Stimulated activated CD4-positive, alpha-beta T cell treated with anti-CD3 and anti-CD28 coated beads, TNF-alpha, amount 100 ng/mL, for 48 hours (primary cell): ENCODE results near the gene IMPDH2.
A peak's percentile ranks its signal among the peaks of the same experiment; 100 is the strongest.
"Not testable (repeated sequence)": the region's sequence is repeated elsewhere in the genome, so short reads cannot be mapped to it uniquely, and the experiment has no call there.

Experiments used
- DNase-seq, 3 donors: peaks; one replicate each; pipeline ENCODE4 v3.0.0-alpha.2; 2020; ENCODE audit warnings: low read depth in 3 of 3

The IMPDH2 gene

DNA sequence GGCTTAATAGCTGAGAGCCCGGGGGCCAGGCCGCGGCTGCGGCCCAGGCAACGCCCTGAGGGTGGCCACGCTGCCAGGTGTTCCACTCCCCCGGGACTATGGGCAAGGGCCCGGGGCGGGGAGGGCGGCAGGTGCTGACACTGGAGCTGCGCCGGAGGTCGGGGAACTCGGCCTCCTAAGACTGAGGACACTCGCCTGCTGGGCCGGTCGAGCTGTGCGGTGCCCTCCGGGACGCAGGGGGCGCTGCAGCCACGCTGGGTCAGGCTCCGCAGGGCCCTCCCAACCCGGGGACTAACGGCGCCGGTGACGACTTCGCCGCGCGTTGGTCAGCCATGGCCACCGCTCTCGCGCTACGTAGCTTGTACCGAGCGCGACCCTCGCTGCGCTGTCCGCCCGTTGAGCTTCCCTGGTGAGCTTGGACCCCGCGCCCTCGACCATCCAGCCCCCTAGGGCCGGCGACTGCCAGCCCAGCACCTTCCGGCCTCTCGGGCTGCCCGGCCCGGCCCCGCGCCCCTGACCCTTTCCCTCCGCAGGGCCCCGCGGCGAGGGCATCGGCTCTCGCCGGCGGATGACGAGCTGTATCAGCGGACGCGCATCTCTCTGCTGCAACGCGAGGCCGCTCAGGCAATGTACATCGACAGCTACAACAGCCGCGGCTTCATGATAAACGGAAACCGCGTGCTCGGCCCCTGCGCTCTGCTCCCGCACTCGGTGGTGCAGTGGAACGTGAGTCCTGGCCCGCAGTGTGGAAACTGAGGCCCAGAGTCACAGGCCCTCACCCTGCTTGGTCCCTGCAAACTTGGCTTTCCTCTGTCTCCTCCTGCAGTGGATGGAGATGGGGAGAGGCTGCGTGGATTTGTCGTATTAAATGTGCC, 7.1 kb downstream of the IMPDH2 start, which contains the start of gene NDUFAF3:
NDUFAF3 (plus strand) TSS at position 309 of the 875 bp plus-strand sequence; CDS start at position 333, 24 bp downstream.
- peak; percentile 88 to 93 (median 89) for DNase-seq

DNA sequence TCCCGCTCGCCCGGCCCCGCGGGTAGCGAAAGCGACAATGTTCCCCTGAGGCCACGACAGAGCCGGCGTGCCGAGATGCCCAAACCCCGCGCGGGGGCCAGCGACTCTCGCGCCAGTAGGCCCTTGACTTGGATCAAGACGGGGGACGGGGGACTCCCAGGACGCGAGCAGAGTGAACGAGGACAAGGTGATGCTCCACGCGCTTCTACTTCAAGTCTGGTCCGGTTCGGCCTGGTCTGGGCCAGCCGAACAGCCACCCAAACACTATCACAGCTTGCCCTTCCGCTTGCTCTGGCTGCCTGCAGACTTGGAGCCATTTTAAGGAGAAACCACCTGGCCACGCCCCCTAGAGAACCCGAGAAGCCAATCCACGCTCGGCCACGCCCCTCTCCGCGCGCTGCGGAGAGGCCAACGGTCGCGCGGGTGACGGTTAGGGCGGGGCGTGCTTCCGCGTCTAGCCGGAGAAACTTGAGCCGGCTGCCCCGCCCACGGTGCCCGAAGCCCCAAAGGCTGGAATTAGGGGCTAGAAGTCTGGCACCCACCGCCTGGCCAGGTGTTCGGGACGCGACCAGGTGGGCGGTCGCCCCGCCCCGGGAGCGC, 7.9 kb downstream of the IMPDH2 start:
- peak; percentile 96 to 99 (median 98) for DNase-seq

DNA sequence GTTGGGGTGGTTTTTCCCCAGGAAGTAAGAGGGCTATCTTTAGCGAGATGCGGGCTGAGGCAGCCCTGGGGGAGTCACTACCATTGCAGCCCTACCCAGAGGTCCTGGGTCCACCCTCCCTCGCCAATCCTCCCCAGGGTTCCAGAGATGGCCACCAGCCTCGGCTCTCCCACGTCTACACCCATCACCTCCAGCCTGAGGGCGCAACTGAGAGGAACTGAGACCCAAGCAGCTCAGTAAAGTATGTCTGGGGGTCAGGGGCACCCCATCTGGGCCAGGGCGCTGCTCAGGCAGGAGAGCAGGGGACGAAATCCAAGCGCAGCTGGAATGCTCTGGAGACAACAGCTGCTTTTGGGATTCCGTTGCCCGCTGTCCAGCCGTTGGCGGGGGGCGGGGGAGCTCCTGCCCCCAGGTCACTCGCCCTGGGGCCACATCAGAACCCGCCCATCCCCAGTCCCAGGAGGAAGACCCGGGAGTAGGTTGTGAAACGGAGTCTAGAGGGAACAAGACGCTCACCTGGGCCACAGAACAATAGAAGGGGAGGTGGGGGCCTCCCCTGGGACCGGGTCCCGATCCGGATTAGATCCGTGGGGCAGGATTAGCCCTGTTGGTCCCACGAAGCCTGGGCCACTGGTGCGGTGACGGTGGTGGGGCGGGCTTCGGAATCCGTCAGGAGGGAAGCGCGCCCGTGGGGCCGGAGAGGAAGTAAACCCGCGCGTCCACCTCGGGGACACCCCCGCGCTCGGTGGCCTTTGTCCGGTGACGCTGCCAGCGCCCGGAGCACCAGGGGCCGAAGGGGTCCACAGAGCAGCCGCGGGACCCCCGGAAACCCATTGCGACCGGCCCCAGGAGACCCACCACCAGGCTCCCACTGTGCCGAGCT, 8.6 kb downstream of the IMPDH2 start:
- peak in 1 of 3 donors; percentile 30 for DNase-seq

DNA sequence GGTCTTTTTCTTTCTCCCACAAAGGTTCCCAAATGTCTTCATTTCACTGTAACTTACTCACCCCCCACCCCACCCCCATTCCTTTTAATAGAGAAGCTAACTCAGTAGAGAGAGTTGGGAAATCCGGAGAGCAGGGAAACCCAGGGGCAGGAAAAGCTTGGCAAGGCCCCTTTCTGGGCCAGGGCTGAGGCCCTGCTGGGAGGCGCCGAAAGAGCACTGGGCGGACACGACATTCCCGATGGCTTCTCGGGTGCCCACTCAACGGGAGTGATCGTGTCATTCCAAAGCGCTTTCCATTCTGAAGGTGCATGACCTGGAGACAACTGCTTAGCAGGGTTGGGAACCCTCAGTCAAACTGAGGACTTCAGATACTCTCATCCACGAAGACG, 9.3 kb downstream of the IMPDH2 start:
- DNase-seq, result no peak

DNA sequence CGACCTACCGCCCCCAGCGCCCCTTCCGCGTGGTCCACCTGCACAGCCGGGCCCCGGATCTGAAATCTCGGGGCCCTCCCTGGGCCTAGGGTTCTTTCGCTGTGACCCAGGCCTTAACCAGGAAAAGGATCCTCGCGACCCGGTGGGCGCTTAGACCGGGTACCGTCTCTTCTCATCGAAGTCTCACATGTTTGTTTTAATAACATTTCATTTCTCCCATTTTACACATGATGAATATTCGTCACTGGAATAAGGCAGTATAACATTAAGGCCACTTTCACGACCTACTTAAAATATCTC, 10.5 kb downstream of the IMPDH2 start:
- no peak for DNase-seq

DNA sequence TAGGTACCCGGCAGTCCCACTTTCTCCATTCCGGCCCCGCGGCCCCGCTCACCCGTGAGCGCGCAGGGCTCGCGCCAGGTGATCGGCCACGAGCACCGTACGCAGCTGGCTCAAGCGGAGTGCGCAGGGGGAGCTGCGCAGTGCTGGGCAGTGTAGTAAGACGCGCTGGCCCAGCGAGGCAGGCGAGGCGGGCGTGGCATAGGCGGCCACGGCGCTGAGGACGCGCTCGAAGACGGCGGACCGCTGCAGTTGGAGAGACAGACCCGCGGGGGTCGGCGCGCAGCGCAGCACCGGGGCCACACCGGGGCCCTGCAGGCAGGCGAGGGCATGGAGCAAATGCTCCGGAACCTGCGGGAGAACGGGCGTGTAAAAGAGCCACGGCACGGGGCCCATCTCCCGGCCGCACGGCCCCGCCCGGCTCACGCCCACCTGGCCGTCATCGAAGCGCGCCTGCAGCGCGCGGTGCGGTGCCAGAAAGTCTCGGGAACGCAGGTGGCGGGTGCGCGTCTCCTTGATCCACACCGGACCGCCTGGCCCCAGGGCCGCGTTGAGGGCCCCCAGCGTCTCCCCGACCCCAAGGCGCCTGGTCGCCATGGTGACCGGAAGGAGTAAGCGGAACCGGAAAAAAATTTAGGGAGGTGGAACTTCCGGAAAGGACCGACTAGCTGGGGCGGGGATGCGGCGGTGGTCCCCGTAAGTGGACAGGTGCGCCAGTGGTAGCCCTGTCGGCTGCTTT, 11.1 kb downstream of the IMPDH2 start, which contains the start of gene DALRD3:
DALRD3 (minus strand) TSS at position 610 of the 736 bp plus-strand sequence; CDS start at position 594, 16 bp downstream.
- DNase-seq, result peak in 1 of 3 donors; percentile 48

DNA sequence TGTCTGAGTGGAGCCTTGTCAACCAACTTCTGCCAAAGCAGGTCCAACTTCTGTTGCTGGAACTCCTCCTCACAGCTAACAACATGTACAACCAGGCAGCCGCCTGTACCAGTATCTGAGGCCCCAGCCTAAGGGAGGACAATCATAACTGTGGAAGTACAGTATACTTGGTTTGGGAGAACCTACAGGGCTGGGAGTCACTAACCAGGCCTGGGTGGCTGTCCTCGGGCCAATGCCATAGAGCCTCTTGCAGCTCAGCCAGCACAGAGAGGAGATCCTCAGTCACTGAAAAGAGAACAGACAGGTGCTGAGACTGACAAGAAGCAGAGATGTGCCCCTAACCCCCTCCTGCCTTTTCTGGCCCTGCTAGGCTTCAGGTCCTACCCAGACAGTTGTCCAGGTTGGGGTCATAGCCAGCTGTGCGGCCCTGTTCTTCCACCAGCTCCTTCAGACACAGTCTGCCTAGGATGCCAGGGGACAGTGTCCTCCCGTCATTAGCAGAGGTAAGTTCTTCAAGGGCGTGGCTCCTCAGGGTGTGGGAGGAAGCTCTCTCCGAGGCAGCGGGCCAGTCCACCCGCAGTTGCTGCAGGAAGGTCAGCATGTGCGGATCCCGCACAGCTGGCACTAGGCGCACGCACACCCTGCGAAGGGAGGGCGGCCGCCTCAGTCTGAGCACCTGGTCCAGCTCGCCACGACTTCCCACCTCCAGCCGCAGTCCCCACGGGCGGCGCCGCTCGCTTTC, 11.8 kb downstream of the IMPDH2 start:
- no peak for DNase-seq

DNA sequence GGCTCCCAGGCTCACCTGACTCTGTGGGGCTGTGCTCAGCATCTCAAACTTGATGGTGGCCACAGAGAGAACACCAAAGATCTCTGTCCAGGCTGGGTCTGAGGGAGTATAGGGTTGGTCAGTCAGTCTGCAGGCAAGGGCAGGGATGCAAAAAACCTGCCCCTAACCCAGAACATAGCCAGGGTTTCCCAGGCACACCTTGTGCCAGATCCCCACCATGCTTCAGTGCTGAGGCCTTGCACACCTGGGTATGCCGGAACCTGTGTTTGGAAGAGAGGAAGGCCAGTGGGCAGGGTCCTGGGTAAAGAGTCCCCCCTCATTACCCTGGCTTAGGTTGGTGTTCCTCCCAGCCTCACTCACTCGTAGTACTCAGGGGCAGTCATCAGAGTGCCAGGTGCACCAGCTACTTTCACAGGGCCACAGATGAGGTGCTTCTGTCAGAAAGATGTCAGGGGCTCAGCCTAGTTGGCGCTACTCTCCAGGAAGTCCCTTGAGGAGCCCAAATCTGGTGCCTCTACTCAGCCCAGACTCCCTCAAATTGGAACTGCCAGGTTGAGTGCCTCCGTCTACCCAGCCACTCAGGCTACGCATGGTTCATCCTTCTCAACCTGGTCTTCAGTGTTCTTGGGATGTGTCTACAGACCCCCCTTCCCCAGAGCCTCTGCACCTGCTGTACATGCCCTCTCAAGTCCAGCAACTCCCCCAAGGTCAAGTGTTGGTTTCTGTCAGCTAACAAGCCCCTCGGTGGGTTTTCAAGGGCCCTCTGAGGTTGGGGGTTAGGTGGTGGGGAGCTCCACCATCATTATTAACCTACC, 12.6 kb downstream of the IMPDH2 start:
- no peak for DNase-seq

DNA sequence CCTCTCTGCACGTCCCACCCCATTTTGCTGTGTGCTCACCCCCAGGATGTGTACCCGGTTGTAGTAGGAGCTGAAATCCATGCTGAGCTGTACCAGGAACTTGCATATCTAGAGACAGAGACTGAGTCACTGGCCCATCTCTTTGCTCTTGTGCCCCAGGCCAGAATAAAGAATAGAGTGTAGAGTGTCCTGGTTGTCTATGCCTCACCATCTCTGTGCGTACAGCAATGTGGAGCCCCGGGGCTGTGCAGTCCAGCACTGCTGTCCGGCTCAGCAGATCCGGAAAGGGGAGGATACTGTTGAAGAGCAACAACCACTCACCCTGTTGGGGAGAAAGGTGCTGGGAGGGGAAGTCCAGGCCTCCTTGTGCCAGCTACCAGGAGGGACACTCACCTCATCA, 13.4 kb downstream of the IMPDH2 start:
- DNase-seq, result no peak

DNA sequence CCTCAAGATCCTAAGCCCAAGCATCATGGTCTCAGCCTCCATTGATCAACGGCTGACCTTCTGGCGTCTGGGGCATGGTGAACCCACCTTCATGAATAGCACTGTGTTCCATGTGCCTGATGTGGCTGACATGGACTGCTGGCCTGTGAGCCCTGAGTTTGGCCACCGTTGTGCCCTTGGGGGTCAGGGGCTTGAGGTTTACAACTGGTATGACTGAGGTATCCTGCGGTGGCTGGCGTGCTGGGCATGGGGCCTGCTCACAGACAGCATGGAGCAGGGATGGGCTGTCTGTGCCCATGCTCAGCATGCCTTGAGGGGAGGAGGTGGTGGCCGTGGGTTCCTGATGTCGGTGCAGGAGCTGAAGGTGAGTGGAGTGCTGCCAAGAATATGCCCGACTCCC, 14.1 kb downstream of the IMPDH2 start:
- DNase-seq, result no peak

DNA sequence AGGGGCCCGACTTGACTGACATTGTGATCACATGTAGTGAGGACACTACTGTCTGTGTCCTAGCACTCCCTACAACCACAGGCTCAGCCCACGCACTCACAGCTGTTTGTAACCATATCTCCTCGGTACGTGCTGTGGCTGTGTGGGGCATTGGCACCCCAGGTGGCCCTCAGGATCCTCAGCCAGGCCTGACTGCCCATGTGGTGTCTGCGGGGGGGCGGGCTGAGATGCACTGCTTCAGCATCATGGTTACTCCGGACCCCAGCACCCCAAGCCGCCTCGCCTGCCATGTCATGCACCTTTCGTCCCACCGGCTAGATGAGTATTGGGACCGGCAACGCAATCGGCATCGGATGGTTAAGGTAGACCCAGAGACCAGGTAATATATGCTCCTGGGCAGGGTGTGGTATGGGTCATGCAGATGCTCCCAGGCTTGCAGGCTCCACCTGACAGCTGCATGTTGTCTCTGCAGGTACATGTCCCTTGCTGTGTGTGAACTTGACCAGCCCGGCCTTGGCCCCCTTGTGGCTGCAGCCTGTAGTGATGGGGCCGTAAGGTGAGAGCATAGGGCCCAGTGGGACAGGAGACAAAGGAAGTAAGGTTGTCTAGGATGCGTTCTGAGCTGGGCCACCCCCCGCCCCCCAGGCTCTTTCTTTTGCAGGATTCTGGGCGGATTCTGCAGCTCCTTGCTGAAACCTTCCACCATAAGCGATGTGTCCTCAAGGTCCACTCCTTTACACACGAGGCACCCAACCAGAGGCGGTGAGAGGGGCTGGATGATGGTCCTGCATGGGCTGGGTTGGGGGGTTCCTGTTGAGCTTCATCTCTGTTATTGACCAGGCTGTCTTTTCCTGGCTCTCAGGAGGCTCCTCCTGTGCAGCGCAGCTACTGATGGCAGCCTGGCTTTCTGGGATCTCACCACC, 15.2 kb downstream of the IMPDH2 start:
- DNase-seq, result no peak

DNA sequence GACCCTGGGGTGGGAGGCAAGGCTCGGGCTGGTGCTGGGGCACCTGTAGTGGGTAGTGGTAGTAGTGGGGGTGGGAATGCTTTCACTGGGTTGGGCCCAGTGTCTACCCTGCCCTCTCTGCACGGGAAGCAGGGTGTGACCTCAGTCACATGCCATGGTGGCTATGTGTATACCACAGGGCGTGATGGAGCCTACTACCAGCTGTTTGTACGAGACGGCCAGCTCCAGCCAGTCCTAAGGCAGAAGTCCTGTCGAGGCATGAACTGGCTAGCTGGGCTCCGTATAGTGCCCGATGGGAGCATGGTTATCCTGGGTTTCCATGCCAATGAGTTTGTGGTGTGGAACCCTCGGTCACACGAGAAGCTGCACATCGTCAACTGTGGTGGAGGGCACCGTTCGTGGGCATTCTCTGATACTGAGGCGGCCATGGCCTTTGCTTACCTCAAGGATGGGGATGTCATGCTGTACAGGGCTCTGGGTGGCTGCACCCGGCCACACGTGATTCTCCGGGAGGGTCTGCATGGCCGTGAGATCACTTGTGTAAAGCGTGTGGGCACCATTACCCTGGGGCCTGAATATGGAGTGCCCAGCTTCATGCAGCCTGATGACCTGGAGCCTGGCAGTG, 16.0 kb downstream of the IMPDH2 start:
- no peak for DNase-seq

DNA sequence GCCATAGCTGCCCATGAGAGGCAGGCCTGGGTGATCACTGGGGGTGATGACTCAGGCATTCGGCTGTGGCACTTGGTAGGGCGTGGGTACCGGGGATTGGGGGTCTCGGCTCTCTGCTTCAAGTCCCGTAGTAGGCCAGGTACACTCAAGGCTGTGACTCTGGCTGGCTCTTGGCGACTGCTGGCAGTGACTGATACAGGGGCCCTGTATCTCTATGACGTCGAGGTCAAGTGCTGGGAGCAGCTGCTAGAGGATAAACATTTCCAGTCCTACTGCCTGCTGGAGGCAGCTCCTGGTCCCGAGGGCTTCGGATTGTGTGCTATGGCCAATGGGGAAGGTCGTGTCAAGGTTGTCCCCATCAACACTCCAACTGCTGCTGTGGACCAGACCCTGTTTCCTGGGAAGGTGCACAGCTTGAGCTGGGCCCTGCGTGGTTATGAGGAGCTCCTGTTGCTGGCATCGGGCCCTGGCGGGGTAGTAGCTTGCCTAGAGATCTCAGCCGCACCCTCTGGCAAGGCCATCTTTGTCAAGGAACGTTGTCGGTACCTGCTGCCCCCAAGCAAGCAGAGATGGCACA, 16.7 kb downstream of the IMPDH2 start:
- DNase-seq, result no peak

DNA sequence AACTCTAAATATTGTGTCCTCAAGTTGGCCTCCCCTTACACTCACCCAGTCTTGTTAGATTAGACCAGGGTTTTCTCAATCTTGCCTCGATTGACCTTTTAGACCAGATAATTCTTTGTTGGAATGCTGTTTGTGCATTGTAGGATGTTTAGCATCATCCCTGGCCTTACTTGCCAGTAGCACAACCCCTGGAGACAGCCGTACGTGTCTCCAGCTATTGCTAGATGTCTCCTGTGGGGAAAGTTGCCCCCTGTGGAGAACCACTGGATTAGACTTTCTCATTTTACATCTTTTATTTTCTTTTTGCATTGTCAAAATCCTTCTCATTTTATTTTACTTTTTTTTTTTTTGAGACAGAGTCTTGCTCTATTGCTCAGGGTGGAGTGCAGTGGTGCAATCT, 19.8 kb downstream of the IMPDH2 start:
- DNase-seq, result no peak

DNA sequence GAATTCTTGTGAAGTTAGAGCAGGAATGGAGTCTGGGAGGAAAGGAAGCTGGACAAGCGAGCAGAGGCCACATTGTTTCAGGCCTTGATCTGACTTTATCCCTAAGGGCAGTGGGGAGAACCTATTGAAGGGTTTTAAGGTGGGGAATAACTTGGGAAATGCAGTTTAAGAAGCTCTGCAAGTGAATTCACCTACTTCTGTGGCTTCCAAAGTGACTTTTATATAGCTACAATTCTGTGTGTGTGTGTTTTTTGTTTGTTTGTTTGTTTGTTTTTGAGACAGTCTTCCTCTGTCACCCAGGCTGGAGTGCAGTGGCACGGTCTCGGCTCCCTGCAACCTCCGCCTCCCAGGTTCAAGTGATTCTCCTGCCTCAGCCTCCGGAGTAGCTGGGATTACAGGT, 20.6 kb downstream of the IMPDH2 start:
- not testable (repeated sequence) for DNase-seq

DNA sequence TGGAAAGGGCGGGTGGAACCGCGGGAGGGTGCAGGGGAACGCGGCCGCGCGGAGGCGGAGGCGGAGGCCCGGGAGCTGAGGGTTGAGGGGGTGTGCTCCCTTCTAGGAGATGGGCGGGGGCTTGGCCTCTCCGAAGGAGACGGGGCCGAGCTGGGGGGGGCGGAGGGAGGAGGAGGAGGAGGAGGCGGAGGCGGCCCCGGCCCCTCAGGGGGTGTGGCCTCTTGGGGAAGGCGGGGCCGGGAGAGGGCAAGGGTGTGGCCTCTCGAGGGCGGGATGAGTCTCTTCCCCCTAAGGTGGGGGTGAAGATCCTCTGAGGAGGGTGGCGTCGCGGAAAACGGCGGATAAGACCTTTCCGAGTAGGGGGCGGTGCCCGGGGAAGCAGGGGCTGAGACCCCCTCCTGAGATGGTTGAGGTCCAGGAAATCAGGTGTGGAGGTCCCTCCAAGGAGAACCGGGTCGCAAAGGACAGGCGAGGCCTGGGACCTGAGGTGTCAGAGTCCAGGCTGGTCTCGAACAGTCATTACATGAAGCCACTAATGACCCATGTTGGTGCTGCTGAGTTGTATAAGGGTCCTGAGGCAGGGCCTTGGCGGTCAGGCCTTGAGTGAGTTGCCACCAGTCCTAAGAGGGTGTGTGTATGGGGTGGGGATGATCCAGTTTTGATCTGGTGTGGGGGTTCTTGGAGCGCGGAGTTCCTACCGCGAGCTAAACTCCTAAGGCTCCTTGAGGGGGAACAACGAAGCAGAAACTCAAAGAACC, 21.2 kb downstream of the IMPDH2 start:
- peak; percentile 72 to 89 (median 80) for DNase-seq

DNA sequence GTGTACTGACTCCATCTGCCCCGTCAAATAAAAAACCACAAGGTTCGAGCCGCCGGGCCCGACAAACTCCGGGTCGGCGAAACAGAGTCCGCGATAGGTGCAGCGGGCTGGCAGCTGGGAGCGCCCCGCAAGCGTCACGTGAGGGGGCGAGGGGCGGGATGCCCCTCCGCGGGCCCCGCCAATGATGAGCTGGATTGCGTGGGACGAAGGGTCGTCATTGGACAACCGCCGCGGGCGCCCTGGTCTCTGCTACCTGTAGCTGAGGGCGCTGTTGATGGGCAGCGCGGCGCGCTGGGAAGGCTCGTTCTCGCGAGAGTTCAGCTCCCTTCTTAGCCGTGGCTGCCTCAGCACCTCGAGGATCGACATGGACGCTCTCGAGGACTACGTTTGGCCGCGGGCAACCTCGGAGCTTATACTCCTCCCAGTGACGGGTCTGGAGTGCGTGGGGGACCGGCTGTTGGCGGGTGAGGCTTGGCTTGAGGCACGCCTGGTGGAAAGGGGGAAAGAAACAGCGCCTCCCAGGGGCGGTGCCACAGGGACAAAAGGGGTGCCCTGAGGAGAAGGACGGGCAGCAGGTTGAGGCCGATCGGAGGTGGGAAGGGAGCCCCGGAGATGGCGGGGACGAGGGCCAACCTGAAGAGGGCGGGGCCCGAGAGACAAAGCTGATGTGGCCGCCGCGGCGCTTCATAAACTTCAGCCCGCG, 22.0 kb downstream of the IMPDH2 start, which contains the start of gene WDR6:
WDR6 (plus strand) TSS at position 324 of the 703 bp plus-strand sequence; CDS start at position 365, 41 bp downstream.
- DNase-seq, result peak; percentile 97 to 98 (median 98)
